ENCODE data around the gene PMM1.

- TF ChIP-seq CTCF (conservative IDR thresholded peaks at IDR 0.05; ENCODE audit: low read depth, low read length) (no peak), EZH2 (IDR thresholded peaks at IDR 0.05; ENCODE audit: borderline replicate concordance, low read depth, low read length, poor library complexity, severe bottlenecking) (no peak)
Observed at GRCh38 chr22:41560095-41560471, 29.6 kb downstream of the PMM1 start.
